Left ventricle myocardium inferior (tissue), 1 donor: ENCODE data around the gene FRMD6. TPM values are rescaled to one million over a fixed set of nuclear protein-coding genes. Genes with fewer than 3 reads are reported as not detected.
A peak's percentile ranks its signal among the peaks of the same experiment; 100 is the strongest.

Experiments used
- DNase-seq: peaks from one replicate; pipeline ENCODE4 v3.0.0-alpha.2; 2020
- H3K27ac ChIP-seq: fragments of 200-600 bp; replicated peaks from 2 replicates; pipeline ENCODE4 v1.8.0; 2021
- H3K27me3 ChIP-seq: fragments of 200-600 bp; 2 replicates; pipeline ENCODE4 v1.8.0; 2021; ENCODE audit warnings: low read depth
- H3K36me3 ChIP-seq: fragments of 200-600 bp; 2 replicates; pipeline ENCODE4 v1.8.0; 2021
- H3K4me1 ChIP-seq: fragments of 200-600 bp; 2 replicates; pipeline ENCODE4 v1.8.0; 2021
- H3K4me3 ChIP-seq: fragments of 200-600 bp; 2 replicates; pipeline ENCODE4 v1.8.0; 2021; ENCODE audit warnings: mild to moderate bottlenecking, moderate library complexity
- H3K9me3 ChIP-seq: fragments of 200-600 bp; replicated peaks from 2 replicates; pipeline ENCODE4 v1.8.0; 2021
- intact Hi-C: fragments of 100-400 bp; cut with micrococcal nuclease; formaldehyde crosslinking; loops from one replicate; pipeline ENCODE4 v1.11.0; 2022
- total RNA-seq: library from RNA; stranded (reverse); fragmentation: NEBNext Ultra II Directional; extraction: Animal tissue kit (Norgen Biotek cat#: 25700); gene quantifications from one replicate; pipeline ENCODE4 v1.2.1, GENCODE V29; 2021
- TF ChIP-seq, protein P1 (sequence below): fragments of 200-600 bp; IDR thresholded peaks from 2 replicates; pipeline ENCODE4 v1.8.0; 2021; ENCODE audit warnings: antibody characterized with exemption, mild to moderate bottlenecking, borderline replicate concordance
- donor health status: DM: no; HTN: yes; CAD: no; lungs with severe emphysema.

Gene FRMD6
- total RNA-seq, 1 donor from 2014 or later = 7.7 TPM

DNA sequence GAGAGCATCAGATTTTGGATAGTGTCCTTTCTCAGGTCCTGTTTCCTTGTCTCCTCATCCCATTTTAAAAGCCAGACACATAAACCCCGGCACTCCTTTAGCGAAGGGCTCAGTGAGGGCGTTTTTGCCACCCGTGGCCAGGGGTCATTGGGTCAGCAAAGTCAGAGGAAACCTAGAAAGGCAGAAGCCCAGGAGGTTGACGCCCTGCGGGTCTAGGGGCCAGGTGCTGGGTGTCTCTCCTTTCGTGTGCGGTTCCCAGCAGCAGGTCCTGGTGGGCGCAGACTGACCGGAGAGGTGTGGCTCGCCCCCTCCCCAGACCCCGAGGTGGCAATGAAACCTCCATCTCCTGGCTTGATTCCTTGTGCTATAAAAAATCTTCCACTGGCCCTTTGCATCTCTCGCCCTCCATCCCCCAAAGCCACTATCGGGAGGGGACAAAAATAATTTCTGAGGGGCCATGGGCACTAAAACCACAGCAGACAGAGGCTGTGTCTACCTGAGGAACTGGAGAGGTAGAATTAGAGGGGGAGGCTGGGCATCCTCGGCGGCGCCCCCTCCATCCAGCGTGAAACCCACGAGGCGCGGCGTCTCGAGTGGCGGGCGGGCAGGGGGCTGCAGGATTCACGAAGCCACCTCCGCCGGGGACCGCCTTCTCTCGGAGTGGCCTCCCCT, 858 bp upstream of the FRMD6 start:
- peak overlapping the region; percentile 95 for H3K4me3 ChIP-seq
- H3K4me1 ChIP-seq = peaks cover 50% of the 10 kb centered on the region
- DNase-seq = peak; percentile 28
- intact Hi-C loops = loop anchor here (10.0 kb wide), 2 partner anchors 54 to 366 kb away; no protein-coding TSS in a partner anchor
- no peaks in the 10 kb centered on the region for H3K9me3 ChIP-seq
- no peaks in the 10 kb centered on the region for H3K27me3 ChIP-seq
- H3K36me3 ChIP-seq = no peaks in the 10 kb centered on the region
- H3K27ac ChIP-seq = peak overlapping the region; percentile 91
- TF ChIP-seq, protein P1, sequence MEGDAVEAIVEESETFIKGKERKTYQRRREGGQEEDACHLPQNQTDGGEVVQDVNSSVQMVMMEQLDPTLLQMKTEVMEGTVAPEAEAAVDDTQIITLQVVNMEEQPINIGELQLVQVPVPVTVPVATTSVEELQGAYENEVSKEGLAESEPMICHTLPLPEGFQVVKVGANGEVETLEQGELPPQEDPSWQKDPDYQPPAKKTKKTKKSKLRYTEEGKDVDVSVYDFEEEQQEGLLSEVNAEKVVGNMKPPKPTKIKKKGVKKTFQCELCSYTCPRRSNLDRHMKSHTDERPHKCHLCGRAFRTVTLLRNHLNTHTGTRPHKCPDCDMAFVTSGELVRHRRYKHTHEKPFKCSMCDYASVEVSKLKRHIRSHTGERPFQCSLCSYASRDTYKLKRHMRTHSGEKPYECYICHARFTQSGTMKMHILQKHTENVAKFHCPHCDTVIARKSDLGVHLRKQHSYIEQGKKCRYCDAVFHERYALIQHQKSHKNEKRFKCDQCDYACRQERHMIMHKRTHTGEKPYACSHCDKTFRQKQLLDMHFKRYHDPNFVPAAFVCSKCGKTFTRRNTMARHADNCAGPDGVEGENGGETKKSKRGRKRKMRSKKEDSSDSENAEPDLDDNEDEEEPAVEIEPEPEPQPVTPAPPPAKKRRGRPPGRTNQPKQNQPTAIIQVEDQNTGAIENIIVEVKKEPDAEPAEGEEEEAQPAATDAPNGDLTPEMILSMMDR = no peak

DNA sequence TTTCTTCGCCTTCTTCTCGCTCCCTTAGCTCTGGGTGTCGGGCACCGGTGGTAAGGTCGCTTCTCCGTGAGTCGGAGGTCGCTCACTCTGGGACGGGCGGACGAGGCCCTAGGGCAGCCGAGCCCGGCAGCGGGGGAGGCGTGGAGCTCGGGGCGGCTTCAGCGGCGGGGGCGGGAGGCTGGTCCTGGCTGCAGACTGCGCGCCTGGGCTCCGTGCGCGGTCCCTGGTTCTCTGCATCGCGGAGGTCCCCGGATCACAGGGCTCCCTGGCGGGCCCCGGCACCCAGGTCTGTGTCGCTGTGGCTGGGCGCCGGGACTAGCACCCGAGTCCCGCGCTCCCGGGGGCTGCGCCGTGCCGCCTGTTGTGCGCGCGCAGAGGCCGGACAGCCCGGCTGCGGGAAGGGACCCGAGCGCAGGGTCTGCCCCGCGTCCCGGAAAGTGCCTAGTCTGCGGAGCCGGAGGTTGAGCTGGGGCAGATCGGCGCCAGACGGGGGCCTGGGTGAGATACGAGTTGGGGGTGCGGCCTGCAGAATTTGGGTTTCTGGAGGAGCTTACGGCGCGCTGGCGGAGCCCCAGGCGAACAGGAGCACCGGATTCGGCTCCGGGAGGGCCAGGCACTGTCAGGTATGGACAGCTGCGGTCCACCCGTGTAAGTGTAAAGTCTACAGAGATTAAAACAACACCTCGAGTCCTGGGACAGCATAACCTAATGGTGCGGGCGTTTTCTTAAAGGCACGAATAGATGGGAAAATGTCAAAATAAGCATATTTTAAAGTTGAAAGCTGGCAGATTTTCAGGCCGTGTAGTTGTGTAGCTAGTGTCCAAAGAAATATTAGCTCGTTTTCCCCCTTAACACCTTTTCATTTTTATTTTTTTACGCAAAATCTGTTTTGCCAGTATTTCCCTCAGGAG, 713 bp downstream of the FRMD6 start:
- Histone ChIP-seq H3K4me3 (peak overlapping the region; percentile 95), H3K27ac (peak overlapping the region; percentile 91), H3K9me3 (no peaks in the 10 kb centered on the region), H3K36me3 (no peaks in the 10 kb centered on the region), H3K4me1 (peaks cover 57% of the 10 kb centered on the region), H3K27me3 (no peaks in the 10 kb centered on the region)
- TF ChIP-seq, protein P1 = peak; percentile 43
- intact Hi-C loops = loop anchor here (10.0 kb wide), 2 partner anchors 52 to 368 kb away; no protein-coding TSS in a partner anchor
- peak; percentile 36 for DNase-seq

DNA sequence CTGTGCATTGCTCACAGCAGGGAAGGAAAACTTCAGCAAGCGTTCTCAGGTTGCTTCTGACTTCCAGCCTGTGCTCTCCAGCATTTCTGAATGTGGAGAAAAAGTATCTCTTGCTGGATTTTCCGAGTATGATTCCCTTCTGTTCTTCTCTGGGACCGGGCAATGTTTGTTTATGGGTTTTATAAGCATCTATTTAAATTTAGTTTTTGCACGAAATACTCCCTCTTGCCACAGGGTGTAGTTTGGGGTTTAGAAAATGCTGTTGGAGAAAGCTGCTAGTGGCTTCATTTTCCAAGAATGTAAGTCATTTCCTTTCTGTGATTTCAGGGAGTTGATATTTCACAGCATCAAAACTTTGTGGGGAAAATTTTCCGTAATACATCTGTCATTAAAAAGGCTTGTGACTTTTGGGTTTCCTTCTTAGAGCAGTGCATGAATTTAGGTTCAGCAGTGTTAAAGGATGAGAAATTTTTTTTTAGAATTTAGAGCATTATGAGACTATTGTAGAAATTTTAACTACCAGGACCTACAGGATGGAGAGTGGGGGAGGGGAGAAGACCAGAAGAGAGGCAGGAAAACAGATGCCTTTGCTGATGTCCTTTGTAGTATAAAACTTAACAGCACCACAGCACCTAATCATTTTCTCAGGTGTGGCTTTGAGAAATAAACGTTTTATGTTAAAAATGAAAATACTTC, 1.5 kb downstream of the FRMD6 start:
- H3K36me3 ChIP-seq = no peaks in the 10 kb centered on the region
- H3K4me1 ChIP-seq = peaks cover 63% of the 10 kb centered on the region
- peak overlapping the region; percentile 95 for H3K4me3 ChIP-seq
- no peak for DNase-seq
- H3K9me3 ChIP-seq = no peaks in the 10 kb centered on the region
- TF ChIP-seq, protein P1 = peak; percentile 51
- H3K27me3 ChIP-seq = no peaks in the 10 kb centered on the region
- intact Hi-C loops = loop anchor here (10.0 kb wide), 2 partner anchors 52 to 368 kb away; no protein-coding TSS in a partner anchor
- H3K27ac ChIP-seq = peak overlapping the region; percentile 91

DNA sequence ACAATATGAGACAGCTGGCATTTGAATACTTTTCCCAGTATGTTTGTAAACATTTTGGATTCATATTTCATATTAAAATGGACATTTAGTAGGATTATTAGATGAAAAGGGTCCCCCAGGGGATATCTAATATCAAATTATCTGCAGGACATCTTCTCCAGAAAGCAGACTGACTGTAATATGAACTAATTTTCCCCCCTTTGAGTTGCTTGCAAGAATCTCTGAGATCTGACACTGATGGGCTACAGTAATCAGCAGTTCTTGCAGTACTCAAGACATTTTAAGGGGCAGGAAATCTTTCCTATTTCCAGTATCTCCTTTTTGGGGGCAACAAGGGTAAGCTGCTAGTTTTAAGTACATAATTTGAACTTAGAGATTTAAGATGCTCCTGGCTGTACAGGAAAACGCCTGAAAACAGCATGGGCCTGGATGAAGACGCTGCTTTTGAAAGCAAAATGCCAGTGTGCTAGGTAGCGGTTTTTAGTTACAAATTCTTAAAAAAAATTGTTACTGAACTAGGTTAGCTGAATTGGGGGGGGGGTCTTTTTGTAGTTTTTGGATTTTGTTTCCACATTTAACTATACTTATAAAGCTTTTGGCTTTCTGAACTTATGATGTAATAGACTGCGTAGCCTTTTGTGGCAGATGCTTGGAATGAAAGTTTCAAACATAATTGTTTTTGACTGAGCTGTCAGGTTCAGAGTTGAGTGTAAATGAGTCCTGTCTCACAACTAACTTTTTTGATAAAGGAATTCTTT, 2.2 kb downstream of the FRMD6 start:
- intact Hi-C loops = loop anchor here (10.0 kb wide), 2 partner anchors 51 to 369 kb away; no protein-coding TSS in a partner anchor
- peak overlapping the region; percentile 91 for H3K27ac ChIP-seq
- no peak for DNase-seq
- no peaks in the 10 kb centered on the region for H3K27me3 ChIP-seq
- H3K4me3 ChIP-seq = peak overlapping the region; percentile 95
- TF ChIP-seq, protein P1 = no peak
- no peaks in the 10 kb centered on the region for H3K36me3 ChIP-seq
- no peaks in the 10 kb centered on the region for H3K9me3 ChIP-seq
- H3K4me1 ChIP-seq = peaks cover 70% of the 10 kb centered on the region
